OCI-LY7 (cell line): ENCODE results near the gene FAM229B. TPM values are rescaled to one million over a fixed set of nuclear protein-coding genes. Genes with fewer than 3 reads are reported as not detected.

Source experiments
- BruUV-seq: library from RNA; stranded (reverse); fragments of 400-500 nt; replicated peaks from 2 replicates; lab custom pipeline; 2021; lab: Mats Ljungman, UMichigan
- CTCF ChIA-PET: fragments of 300-600 bp; sonication (Branson Sonifier 250); formaldehyde crosslinking; loops from one replicate; lab custom pipeline; 2022; ENCODE audit warnings: antibody characterized with exemption; ENCODE audit not compliant: unreplicated experiment; lab: Charles Lee
- POLR2A ChIA-PET: fragments of 300-600 bp; sonication (Branson Sonifier 250); formaldehyde crosslinking; loops from one replicate; lab custom pipeline; 2022; ENCODE audit warnings: antibody characterized with exemption; lab: Charles Lee
- DNase-seq: peaks from one replicate; pipeline ENCODE4 v3.0.0-alpha.2; 2015; ENCODE audit warnings: low spot score
- H2AFZ ChIP-seq: fragments of 200-600 bp; sonication (generic), shearing (Covaris generic); 2 replicates; pipeline ENCODE4 v1.6.1; 2014; ENCODE audit warnings: mild to moderate bottlenecking, antibody characterized with exemption, low read length, moderate library complexity
- H3K27ac ChIP-seq: fragments of 200-600 bp; sonication (generic); 2 replicates; pipeline ENCODE4 v1.5.1; 2014; ENCODE audit warnings: mixed run types, low read depth, mild to moderate bottlenecking, moderate library complexity, low read length, inconsistent platforms; ENCODE audit not compliant: poor library complexity, severe bottlenecking
- H3K36me3 ChIP-seq: fragments of 200-600 bp; sonication (generic); 2 replicates; pipeline ENCODE4 v1.6.1; 2014; ENCODE audit warnings: mild to moderate bottlenecking, antibody characterized with exemption, low read length, moderate library complexity, mixed read lengths; ENCODE audit not compliant: insufficient read depth
- H3K4me1 ChIP-seq: fragments of 200-600 bp; sonication (generic); 2 replicates; pipeline ENCODE4 v1.5.1; 2014; ENCODE audit warnings: mild to moderate bottlenecking, low read length; ENCODE audit not compliant: insufficient read depth, poor library complexity, severe bottlenecking
- H3K4me2 ChIP-seq: fragments of 200-600 bp; sonication (generic); 2 replicates; pipeline ENCODE4 v1.6.1; 2014; ENCODE audit warnings: mild to moderate bottlenecking, low read length
- H3K4me3 ChIP-seq: fragments of 200-600 bp; sonication (generic); 2 replicates; pipeline ENCODE4 v1.5.1; 2014; ENCODE audit warnings: mild to moderate bottlenecking, low read depth, low read length; ENCODE audit not compliant: poor library complexity, severe bottlenecking
- H3K79me2 ChIP-seq: fragments of 200-600 bp; sonication (generic); 2 replicates; pipeline ENCODE4 v1.6.1; 2016; ENCODE audit warnings: low read depth, mild to moderate bottlenecking, low read length, moderate library complexity, mixed read lengths; ENCODE audit not compliant: insufficient read depth
- H3K9me2 ChIP-seq: fragments of 200-600 bp; sonication (generic); 2 replicates; pipeline ENCODE4 v1.6.1; 2016; ENCODE audit warnings: mild to moderate bottlenecking, low read length, mixed read lengths; ENCODE audit not compliant: insufficient read depth
- H3K9me3 ChIP-seq: fragments of 200-600 bp; sonication (generic); 2 replicates; pipeline ENCODE4 v1.6.1; 2014; ENCODE audit warnings: mild to moderate bottlenecking, mixed run types, low read length, mixed read lengths
- H4K20me1 ChIP-seq: fragments of 200-600 bp; sonication (generic); 2 replicates; pipeline ENCODE4 v1.6.1; 2014; ENCODE audit warnings: mild to moderate bottlenecking, antibody characterized with exemption, low read length, moderate library complexity, mixed read lengths; ENCODE audit not compliant: insufficient read depth
- CTCF ChIP-seq: fragments of 200-600 bp; sonication (generic); conservative IDR thresholded peaks from 2 replicates; pipeline ENCODE4 v1.5.1; 2014; ENCODE audit warnings: mild to moderate bottlenecking, antibody characterized with exemption, low read length, moderate library complexity, mixed read lengths
- EZH2phosphoT487 ChIP-seq: fragments of 200-600 bp; sonication (generic); IDR thresholded peaks from 2 replicates; pipeline ENCODE4 v1.6.1; 2018; ENCODE audit warnings: low read depth, borderline replicate concordance, mild to moderate bottlenecking, mixed run types, antibody characterized with exemption, low read length, moderate library complexity, mixed read lengths
- intact Hi-C: fragments of 100-400 bp; cut with micrococcal nuclease; formaldehyde crosslinking; loops from one replicate; pipeline ENCODE4 v1.10.0; 2022; ENCODE audit not compliant: unreplicated experiment
- total RNA-seq, 2 experiments: library from RNA; depleted of rRNA in 1 of 2; stranded (reverse); fragments of >200 nt in 1 of 2; shearing (Covaris generic) in 1 of 2; gene quantifications; 2 replicates each; pipeline ENCODE4 v1.2.3, GENCODE V29; 2014 to 2022

The FAM229B gene
- total RNA-seq, 2 experiments from 2014 or later: 3.7 to 6.2 TPM

DNA sequence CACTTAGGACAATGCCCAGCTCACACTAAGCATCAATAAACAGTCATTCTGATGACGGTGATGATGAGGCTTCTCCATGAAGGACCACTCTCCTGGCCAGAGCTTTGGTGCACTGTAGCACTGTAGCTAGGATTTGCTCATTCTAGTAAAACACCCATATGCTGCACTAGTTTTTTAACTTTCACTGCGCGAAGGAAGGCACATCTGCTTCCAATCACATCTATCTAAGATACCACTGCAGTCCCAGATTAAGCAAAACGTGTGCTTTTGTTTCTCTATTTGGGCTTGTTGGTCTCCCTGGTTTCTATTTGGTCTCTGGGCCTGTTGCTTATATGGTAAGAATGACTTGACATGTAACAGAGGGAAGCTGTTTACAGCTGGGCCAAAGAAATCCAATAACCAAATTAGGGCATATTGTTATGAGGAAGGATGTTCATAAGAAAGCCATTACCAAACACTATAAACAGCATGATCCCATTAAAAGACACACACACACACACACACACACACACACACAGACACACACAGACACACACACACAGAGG is 62.4 kb downstream of the FAM229B start:
- no peak for DNase-seq
- Histone ChIP-seq H3K79me2 (no peaks in the 10 kb centered on the region), H4K20me1 (no peaks in the 10 kb centered on the region), H3K9me2 (no peaks in the 10 kb centered on the region), H3K4me2 (no peak overlapping the region), H3K4me3 (no peak overlapping the region), H3K36me3 (no peaks in the 10 kb centered on the region), H3K9me3 (no peaks in the 10 kb centered on the region), H2AFZ (no peak overlapping the region), H3K4me1 (no peaks in the 10 kb centered on the region), H3K27ac (no peak overlapping the region)
- TF ChIP-seq CTCF (no peak), EZH2phosphoT487 (no peak)
- POLR2A ChIA-PET: no interaction called here
- CTCF ChIA-PET: no interaction called here
- intact Hi-C loops: no loop called here
- BruUV-seq: no TSS peak

DNA sequence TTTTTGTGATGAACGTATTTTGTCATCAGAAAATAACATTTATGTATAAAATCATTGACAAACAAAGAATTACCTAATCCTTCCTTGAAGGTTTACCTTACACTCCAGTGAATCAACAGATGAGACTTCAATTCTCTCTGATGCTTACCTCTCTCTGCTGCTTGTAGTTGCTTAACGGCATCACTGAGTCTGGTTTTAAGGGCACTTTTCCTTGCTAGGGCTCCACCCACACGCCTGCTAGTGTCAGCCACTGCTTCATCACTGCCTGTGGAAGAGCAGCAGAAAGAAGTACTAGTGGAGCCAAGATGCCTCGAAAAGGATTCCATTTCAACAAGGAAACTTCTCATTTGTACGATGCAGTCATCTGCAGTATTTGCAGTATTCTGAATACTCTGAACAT is 63.0 kb downstream of the FAM229B start:
- Histone ChIP-seq H3K4me3 (no peak overlapping the region), H3K9me2 (no peaks in the 10 kb centered on the region), H3K4me1 (no peaks in the 10 kb centered on the region), H3K36me3 (no peaks in the 10 kb centered on the region), H4K20me1 (no peaks in the 10 kb centered on the region), H3K79me2 (no peaks in the 10 kb centered on the region), H3K27ac (no peak overlapping the region), H3K9me3 (no peaks in the 10 kb centered on the region), H3K4me2 (no peak overlapping the region), H2AFZ (no peak overlapping the region)
- TF ChIP-seq EZH2phosphoT487 (no peak), CTCF (no peak)
- no TSS peak for BruUV-seq
- no peak for DNase-seq
- intact Hi-C loops: no loop called here
- ChIA-PET CTCF (no interaction called here), POLR2A (interaction anchor here (1.1 kb wide), 1 partner anchor 192 kb away, joined by 3 read pairs; no protein-coding TSS in a partner anchor)

Other genes with a start within 250 kb of the FAM229B start
- gene FYN, start 214.1 kb upstream of the FAM229B start, total RNA-seq (2014; rRNA removed; shearing (Covaris generic)): 57.3 and 65.3 TPM in 2 replicates
- gene FYN, start 214.1 kb upstream of the FAM229B start, total RNA-seq (2022): 92.9 and 109 TPM in 2 replicates
- gene CCN6, start 33.5 kb upstream of the FAM229B start, total RNA-seq (2014; rRNA removed; shearing (Covaris generic)): not detected in 2 replicates
- not detected in 2 replicates for gene CCN6, start 33.5 kb upstream of the FAM229B start, total RNA-seq (2022)
- gene TUBE1, start 109 bp upstream of the FAM229B start, total RNA-seq (2014; rRNA removed; shearing (Covaris generic)): 27.9 and 35.6 TPM in 2 replicates
- gene TUBE1, start 109 bp upstream of the FAM229B start, total RNA-seq (2022): 32.6 and 35.7 TPM in 2 replicates
- gene LAMA4, start 167.0 kb downstream of the FAM229B start, total RNA-seq (2014; rRNA removed; shearing (Covaris generic)): not detected in 2 replicates
- gene LAMA4, start 167.0 kb downstream of the FAM229B start, total RNA-seq (2022): not detected in 2 replicates